Breast epithelium (tissue), 4 donors: Measurements from ENCODE around the gene ADGRG3. TPM values are rescaled to one million over a fixed set of nuclear protein-coding genes. Genes with fewer than 3 reads are reported as not detected.

Experiments used
- DNase-seq, 2 donors: peaks; one replicate each; pipeline ENCODE4 v3.0.0-alpha.2; 2019; ENCODE audit warnings: low spot score in 2 of 2
- H3K27ac ChIP-seq, 2 donors: fragments of 200-600 bp; sonication (generic) in 1 of 2; one replicate each; pipeline ENCODE4 v1.5.1; 2016 to 2019; ENCODE audit warnings: mild to moderate bottlenecking in 1 of 2
- H3K27me3 ChIP-seq, 2 donors: fragments of 200-600 bp; sonication (generic) in 1 of 2; one replicate each; pipeline versions ENCODE4 v1.5.1 to v1.6.0; 2017 to 2019; ENCODE audit warnings: control low read depth in 1 of 2, mild to moderate bottlenecking in 1 of 2
- H3K36me3 ChIP-seq: fragments of 200-600 bp; one replicate; pipeline ENCODE4 v1.5.1; 2019
- H3K4me1 ChIP-seq, 2 donors: fragments of 200-600 bp; sonication (generic); one replicate each; pipeline ENCODE4 v1.5.1; 2016 to 2019; ENCODE audit warnings: control low read depth in 1 of 2
- H3K4me3 ChIP-seq, 3 donors: fragments of 200-600 bp; sonication (generic); 1 replicate in 2 of 3; 2 replicates in 1 of 3; pipeline ENCODE4 v1.5.1; 2016 to 2019; ENCODE audit warnings: mild to moderate bottlenecking in 3 of 3, moderate library complexity in 2 of 3
- H3K9me3 ChIP-seq, 2 donors: fragments of 200-600 bp; sonication (generic) in 1 of 2; one replicate each; pipeline ENCODE4 v1.5.1; 2016 to 2019; ENCODE audit warnings: control low read depth in 1 of 2
- POLR2A ChIP-seq: fragments of 450-650 bp; IDR thresholded peaks from one replicate; pipeline ENCODE4 v1.6.1; 2016; ENCODE audit warnings: antibody characterized with exemption, mild to moderate bottlenecking, moderate library complexity
- POLR2AphosphoS5 ChIP-seq, 3 donors: sonication (generic); formaldehyde crosslinking; IDR thresholded peaks; one replicate each; pipeline ENCODE4 v1.6.1; 2017; ENCODE audit warnings: antibody characterized with exemption in 3 of 3
- intact Hi-C: fragments of 100-400 bp; cut with DNase I; formaldehyde crosslinking; loops from one replicate; pipeline ENCODE4 v1.15.1; 2023; ENCODE audit warnings: low total_unique reads
- total RNA-seq, 3 donors: library from RNA; depleted of rRNA; stranded (reverse); fragments of >200 nt; gene quantifications; one replicate each; pipeline ENCODE4 v1.1.0, GENCODE V29; 2016
- TF ChIP-seq, protein P1 (sequence below), 3 donors: fragments of 450-650 bp; IDR thresholded peaks; one replicate each; pipeline ENCODE4 v1.5.1; 2016 to 2017; ENCODE audit warnings: antibody characterized with exemption in 3 of 3, mild to moderate bottlenecking in 3 of 3, moderate library complexity in 3 of 3

The ADGRG3 gene
- total RNA-seq, 3 donors from 2014 or later = 0.64 to 5.2 (median 1.6) TPM

DNA sequence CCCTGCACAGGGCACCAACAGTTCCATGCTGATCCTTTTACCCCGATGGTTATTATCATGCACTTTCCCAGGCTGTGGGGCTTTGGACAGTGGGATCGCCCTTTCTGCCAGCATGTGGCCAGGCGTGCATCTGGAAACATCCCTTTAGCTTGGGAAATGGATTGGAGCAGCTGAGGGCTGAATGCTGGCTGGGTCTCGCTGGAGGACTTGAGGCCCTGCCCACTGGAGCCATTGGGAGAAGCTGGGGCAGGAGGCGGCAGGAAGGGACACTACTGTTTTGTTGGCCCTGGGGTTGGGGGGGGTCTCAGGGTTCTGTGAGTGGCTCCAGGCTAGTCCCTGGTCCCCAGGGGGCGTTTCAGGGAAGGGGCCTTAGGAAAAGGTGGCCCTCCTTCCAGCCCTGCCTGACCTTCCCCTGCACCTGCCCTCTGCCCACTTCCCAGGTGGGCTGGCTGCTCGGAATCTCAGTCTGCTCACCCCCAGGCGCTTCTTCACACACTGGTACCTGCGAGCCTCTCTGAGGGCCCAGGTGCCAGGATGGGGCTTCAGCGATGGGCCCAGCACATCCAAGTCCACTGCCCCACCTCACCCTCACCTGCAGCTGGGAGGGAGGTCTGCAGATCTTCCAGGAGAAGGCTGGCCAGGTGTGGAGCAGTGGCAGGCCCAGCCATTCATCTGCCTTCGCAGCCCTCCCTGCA, 1.6 kb upstream of the ADGRG3 start:
- no peak for TF ChIP-seq POLR2AphosphoS5 (IDR thresholded peaks at IDR 0.05)
- TF ChIP-seq POLR2A = no peak
- TF ChIP-seq, protein P1, sequence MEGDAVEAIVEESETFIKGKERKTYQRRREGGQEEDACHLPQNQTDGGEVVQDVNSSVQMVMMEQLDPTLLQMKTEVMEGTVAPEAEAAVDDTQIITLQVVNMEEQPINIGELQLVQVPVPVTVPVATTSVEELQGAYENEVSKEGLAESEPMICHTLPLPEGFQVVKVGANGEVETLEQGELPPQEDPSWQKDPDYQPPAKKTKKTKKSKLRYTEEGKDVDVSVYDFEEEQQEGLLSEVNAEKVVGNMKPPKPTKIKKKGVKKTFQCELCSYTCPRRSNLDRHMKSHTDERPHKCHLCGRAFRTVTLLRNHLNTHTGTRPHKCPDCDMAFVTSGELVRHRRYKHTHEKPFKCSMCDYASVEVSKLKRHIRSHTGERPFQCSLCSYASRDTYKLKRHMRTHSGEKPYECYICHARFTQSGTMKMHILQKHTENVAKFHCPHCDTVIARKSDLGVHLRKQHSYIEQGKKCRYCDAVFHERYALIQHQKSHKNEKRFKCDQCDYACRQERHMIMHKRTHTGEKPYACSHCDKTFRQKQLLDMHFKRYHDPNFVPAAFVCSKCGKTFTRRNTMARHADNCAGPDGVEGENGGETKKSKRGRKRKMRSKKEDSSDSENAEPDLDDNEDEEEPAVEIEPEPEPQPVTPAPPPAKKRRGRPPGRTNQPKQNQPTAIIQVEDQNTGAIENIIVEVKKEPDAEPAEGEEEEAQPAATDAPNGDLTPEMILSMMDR (IDR thresholded peaks at IDR 0.05) = no peak
- intact Hi-C loops = no loop called here
- Histone ChIP-seq H3K27ac (peak overlapping the region; percentile 21 to 40), H3K36me3 (no peaks in the 10 kb centered on the region), H3K4me1 (no peaks in the 10 kb centered on the region), H3K4me3 (no peak overlapping the region), H3K27me3 (no peaks in the 10 kb centered on the region), H3K9me3 (no peaks in the 10 kb centered on the region)
- DNase-seq = no peak

DNA sequence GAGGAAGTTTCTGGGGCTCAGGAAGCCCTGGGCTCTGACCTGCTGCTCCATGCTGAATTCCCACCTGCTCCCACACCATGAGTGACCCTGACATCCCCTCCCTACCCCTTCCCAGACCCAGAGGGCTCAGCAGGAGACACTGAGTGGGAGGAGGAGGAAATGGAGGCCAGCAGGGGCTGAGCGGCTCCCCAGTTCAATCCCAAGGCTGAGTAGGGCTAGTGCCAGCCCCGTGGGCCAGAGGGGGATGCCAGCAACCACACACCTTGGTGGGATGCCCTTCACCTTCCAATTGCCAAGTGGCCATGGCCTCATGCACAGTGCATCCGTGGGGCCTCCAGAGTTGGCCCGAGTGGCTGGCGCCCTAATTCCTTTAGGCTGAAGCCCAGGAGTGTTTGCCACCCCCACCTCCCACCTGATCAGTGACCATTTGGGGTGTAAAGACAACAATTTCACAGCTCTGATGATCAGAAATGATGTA, 1.0 kb upstream of the ADGRG3 start:
- Histone ChIP-seq H3K4me3 (no peak overlapping the region), H3K4me1 (no peaks in the 10 kb centered on the region), H3K9me3 (no peaks in the 10 kb centered on the region), H3K36me3 (no peaks in the 10 kb centered on the region), H3K27ac (peak overlapping the region; percentile 21 to 40), H3K27me3 (no peaks in the 10 kb centered on the region)
- no peak for TF ChIP-seq POLR2AphosphoS5 (IDR thresholded peaks at IDR 0.05)
- no peak for DNase-seq
- intact Hi-C loops = no loop called here

GRCh38 chr16:57667526-57668262, 412 bp upstream of the ADGRG3 start:
- Histone ChIP-seq H3K36me3 (no peaks in the 10 kb centered on the region), H3K27me3 (no peaks in the 10 kb centered on the region), H3K4me3 (no peak overlapping the region), H3K4me1 (no peaks in the 10 kb centered on the region), H3K9me3 (no peaks in the 10 kb centered on the region), H3K27ac (peak overlapping the region in 1 of 2 donors; percentile 21)
- TF ChIP-seq POLR2A (no peak), POLR2AphosphoS5 (IDR thresholded peaks at IDR 0.05) (no peak)
- TF ChIP-seq, protein P1 (IDR thresholded peaks at IDR 0.05) = no peak
- intact Hi-C loops = no loop called here
- no peak for DNase-seq

GRCh38 chr16:57668630-57669475, 747 bp downstream of the ADGRG3 start:
- intact Hi-C loops = no loop called here
- H3K27ac ChIP-seq = peak overlapping the region in 1 of 2 donors; percentile 52
- TF ChIP-seq POLR2AphosphoS5 (IDR thresholded peaks at IDR 0.05) = no peak
- TF ChIP-seq, protein P1 (IDR thresholded peaks at IDR 0.05) = no peak
- TF ChIP-seq POLR2A = no peak
- no peaks in the 10 kb centered on the region for H3K36me3 ChIP-seq
- H3K27me3 ChIP-seq = no peaks in the 10 kb centered on the region
- DNase-seq = no peak
- H3K4me3 ChIP-seq = peak overlapping the region in 2 of 3 donors; percentile 2 to 33
- no peaks in the 10 kb centered on the region for H3K4me1 ChIP-seq
- no peaks in the 10 kb centered on the region for H3K9me3 ChIP-seq

DNA sequence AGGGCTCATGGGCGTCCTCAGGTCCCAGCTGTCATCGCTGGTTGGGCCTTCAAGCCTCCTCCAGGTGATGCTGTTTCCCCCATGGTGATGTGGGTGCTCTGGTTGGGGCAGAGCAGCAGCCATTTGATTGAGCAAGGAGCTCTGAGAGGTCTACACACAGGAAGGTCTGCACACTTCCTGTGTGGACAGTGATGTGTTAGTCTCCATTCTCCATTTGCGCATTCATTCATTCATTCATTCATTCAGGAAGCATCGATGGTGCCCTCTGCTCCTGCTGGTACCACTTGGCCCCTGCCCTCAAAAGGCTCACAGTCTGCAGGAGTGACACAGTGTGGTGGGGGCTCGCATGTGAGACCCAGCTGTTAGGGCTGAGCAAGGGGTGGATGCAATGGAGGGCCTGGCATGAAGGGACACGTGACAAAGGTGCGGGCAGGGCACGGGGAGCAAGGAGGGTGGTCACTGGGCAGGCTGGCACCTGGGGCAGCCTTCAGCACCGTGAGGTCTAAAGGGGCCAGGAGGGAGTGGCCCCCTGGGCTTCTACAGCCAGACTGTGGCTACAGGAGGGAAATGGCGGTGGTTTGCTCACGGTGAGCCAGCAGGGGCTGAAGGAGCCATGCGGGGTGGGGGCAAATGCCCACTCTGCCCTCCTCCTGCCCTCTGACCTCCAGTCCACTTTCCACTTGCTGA, 1.5 kb downstream of the ADGRG3 start:
- intact Hi-C loops = no loop called here
- TF ChIP-seq POLR2A = no peak
- TF ChIP-seq, protein P1 (IDR thresholded peaks at IDR 0.05) = no peak
- no peak for TF ChIP-seq POLR2AphosphoS5 (IDR thresholded peaks at IDR 0.05)
- no peak overlapping the region for H3K4me3 ChIP-seq
- H3K27me3 ChIP-seq = no peaks in the 10 kb centered on the region
- H3K9me3 ChIP-seq = no peaks in the 10 kb centered on the region
- H3K4me1 ChIP-seq = no peaks in the 10 kb centered on the region
- DNase-seq = no peak
- H3K36me3 ChIP-seq = no peaks in the 10 kb centered on the region
- H3K27ac ChIP-seq = no peak overlapping the region
